ENCODE measurements around the gene RASEF. TPM values are rescaled to one million over a fixed set of nuclear protein-coding genes. Genes with fewer than 3 reads are reported as not detected.

RASEF gene
- total and polyA plus RNA-seq, 2 of the 13 experiments (the other 11 are each of a cell fraction or from before 2014, with no cell fraction given): 0.07 TPM; not detected in 1

DNA sequence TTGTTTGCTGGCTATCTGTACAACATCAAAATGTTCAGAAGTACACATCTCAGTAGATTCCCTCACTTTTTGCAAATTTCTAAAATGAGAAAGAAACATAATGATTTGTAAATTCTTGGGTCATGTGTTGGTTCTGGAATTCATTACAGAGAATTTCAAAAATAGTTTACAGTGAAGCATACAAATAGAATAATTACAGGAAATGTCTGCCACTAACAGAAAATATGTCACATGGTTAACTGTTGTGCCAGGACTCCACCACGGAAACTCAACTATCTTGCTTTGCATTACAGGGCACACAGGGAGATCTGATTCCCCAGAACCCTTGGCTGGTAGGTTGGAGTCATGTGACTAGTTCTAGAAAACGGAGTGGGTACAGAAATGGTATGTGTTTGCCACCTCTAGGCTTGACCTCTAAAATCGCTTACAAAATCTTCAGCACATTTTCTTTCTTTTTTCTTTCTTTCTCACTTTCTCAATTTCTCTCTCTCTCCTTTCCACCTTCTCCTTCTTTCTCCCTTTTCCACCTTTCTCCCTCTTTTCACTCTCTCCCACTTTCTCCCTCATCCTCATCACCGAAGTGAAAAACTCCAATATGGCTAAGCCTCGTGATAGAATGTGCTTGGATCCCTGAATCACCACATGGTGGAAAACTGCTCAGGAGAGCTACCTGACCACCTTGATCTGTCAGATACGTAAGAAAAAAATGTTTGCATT is 32.4 kb downstream of the RASEF start (continued):
- TF ChIP-seq, protein P1, sequence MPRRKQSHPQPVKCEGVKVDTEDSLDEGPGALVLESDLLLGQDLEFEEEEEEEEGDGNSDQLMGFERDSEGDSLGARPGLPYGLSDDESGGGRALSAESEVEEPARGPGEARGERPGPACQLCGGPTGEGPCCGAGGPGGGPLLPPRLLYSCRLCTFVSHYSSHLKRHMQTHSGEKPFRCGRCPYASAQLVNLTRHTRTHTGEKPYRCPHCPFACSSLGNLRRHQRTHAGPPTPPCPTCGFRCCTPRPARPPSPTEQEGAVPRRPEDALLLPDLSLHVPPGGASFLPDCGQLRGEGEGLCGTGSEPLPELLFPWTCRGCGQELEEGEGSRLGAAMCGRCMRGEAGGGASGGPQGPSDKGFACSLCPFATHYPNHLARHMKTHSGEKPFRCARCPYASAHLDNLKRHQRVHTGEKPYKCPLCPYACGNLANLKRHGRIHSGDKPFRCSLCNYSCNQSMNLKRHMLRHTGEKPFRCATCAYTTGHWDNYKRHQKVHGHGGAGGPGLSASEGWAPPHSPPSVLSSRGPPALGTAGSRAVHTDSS (CRISPR knock-in tag; conservative IDR thresholded peaks at IDR 0.05): no peak

DNA sequence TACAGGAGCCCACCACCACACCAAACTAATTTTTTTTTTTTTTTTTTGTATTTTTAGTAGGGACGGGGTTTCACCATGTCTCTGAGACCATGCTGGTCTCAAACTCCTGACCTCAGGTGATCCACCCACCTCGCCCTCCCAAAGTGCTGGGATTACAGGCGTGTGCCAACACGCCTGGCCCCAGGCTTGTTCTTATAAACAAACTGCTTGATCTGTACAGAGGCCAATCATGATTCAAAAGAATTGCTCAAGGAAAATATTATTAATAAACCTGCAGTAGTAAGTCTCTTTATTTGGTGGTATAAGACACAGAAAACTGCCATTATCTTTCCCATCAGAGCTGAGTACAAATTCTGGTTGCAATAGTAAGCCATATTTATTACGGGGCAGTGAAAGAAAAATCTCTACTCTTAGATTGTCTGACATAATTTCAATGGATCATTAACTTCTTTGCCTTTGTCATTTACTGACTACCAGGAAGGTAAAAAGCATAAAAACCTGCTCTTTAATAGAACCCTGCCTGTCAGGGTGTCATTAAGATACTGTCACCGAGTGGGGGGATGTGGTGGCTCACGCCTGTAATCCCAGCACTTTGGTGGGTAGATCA is 33.3 kb downstream of the RASEF start:
- ATAC-seq: no peak

More for the DNA sequence above, 33.3 kb downstream of the RASEF start:
- Histone ChIP-seq H4K20me1 (ENCODE audit: insufficient read depth, low read length) (no peaks in the 10 kb centered on the region), H3K79me2 (ENCODE audit: insufficient read depth, low read length) (no peaks in the 10 kb centered on the region), H3K4me1 (ENCODE audit: insufficient read depth, low read length) (no peaks in the 10 kb centered on the region), H3K9me3 (ENCODE audit: low read length) (no peaks in the 10 kb centered on the region), H2AFZ (ENCODE audit: low read length) (no peak overlapping the region), H3K27me3 (ENCODE audit: control insufficient read depth in 1 of 2, insufficient read depth in 2 of 2, low read length in 2 of 2) (peaks cover 0 to under 1% of the 10 kb centered on the region in 2 experiments; a peak in 1 of 5 replicates), H3K36me3 (replicated peaks in 1 of 2; ENCODE audit: control insufficient read depth in 1 of 2, insufficient read depth in 2 of 2, low read length in 2 of 2) (no peaks in the 10 kb centered on the region), H3K9ac (ENCODE audit: insufficient read depth, low read depth, low read length) (no peak overlapping the region), H3K4me2 (ENCODE audit: low read depth, low read length) (no peak overlapping the region), H3K27ac (ENCODE audit: extremely low read length, insufficient read depth, low read length) (no peak overlapping the region), H3K4me3 (replicated peaks in 1 of 3; ENCODE audit: insufficient read depth in 1 of 3, low read depth in 2 of 3, low read length in 3 of 3) (no peak overlapping the region)
- ChIA-PET POLR2A (no interaction called here), CTCF (ENCODE audit: low intra/inter-chr PET ratio, low total read pairs) (no interaction called here)
- intact Hi-C loops (cut with micrococcal nuclease; ENCODE audit: unreplicated experiment): no loop called here
- 25% methylated on average over 7 of the region's 7 CpGs for WGBS (ENCODE audit: low lambda C conversion rate)
- DNase-seq (ENCODE audit: low spot score) (no peak), FAIRE-seq (no peak)
- in situ Hi-C loops (cut with HindIII; ENCODE audit: extremely low pct_ligation_motif_present, low pct_unique_long_range_greater_than_20kb): no loop called here
- no TSS peak for BruUV-seq (replicated peaks)
- no peak for TF ChIP-seq RBM39 (IDR thresholded peaks at IDR 0.05; ENCODE audit: low read depth, low read length, poor library complexity, severe bottlenecking)
- TF ChIP-seq ZFYVE20 (CRISPR knock-in tag; IDR thresholded peaks at IDR 0.05; ENCODE audit: borderline replicate concordance, low read depth): no peak
- no peak for TF ChIP-seq JUNB (CRISPR knock-in tag; IDR thresholded peaks at IDR 0.05; ENCODE audit: borderline replicate concordance)
- no peak for TF ChIP-seq SALL1 (CRISPR knock-in tag; IDR thresholded peaks at IDR 0.05)
- TF ChIP-seq, protein P2, sequence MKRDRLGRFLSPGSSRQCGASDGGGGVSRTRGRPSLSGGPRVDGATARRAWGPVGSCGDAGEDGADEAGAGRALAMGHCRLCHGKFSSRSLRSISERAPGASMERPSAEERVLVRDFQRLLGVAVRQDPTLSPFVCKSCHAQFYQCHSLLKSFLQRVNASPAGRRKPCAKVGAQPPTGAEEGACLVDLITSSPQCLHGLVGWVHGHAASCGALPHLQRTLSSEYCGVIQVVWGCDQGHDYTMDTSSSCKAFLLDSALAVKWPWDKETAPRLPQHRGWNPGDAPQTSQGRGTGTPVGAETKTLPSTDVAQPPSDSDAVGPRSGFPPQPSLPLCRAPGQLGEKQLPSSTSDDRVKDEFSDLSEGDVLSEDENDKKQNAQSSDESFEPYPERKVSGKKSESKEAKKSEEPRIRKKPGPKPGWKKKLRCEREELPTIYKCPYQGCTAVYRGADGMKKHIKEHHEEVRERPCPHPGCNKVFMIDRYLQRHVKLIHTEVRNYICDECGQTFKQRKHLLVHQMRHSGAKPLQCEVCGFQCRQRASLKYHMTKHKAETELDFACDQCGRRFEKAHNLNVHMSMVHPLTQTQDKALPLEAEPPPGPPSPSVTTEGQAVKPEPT (CRISPR knock-in tag; IDR thresholded peaks at IDR 0.05; ENCODE audit: low read depth): no peak
- no peak for TF ChIP-seq STAG1 (CRISPR knock-in tag; IDR thresholded peaks at IDR 0.05)
- TF ChIP-seq RAD51 (IDR thresholded peaks at IDR 0.05; ENCODE audit: borderline replicate concordance): no peak
- no peak for TF ChIP-seq CAMTA2 (CRISPR knock-in tag; IDR thresholded peaks at IDR 0.05; ENCODE audit: borderline replicate concordance)
- TF ChIP-seq ZNF766 (CRISPR knock-in tag; IDR thresholded peaks at IDR 0.05; ENCODE audit: borderline replicate concordance): no peak

Measured in HepG2 (cell line).